GM12865 (cell line): ENCODE measurements around the gene SLC17A1.

Source experiments
- DNase-seq: peaks from one replicate; pipeline ENCODE4 v3.0.0; 2010; ENCODE audit warnings: low read depth
- H3K4me3 ChIP-seq: 2 replicates; pipeline ENCODE4 v1.5.1; 2011; ENCODE audit warnings: mild to moderate bottlenecking, low read depth, low read length, control low read depth
- TF ChIP-seq, protein P1 (sequence below): IDR thresholded peaks from 2 replicates; pipeline ENCODE4 v1.5.1; 2011; ENCODE audit warnings: low read length, control low read depth, low read depth, inconsistent platforms; ENCODE audit not compliant: insufficient read depth; ENCODE audit errors: missing control alignments

Gene SLC17A1

DNA sequence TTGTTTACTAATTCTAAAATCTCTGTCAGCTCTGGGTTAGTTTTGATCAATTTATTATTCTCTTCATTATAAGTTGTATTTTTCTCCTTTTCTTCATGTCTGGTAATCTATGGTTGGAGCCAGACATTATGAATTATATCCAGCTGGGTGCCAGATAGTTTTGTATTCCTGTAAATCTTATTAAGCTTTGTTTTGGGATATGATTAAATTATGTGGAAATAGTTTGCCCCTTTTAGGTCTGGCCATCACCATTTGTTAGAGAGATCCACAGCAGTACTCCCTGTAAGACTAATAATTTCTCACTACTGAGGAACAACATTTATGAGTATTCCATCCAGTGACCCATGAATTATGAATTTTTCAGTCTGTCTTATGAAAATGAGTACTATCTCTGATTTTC lies 20.9 kb upstream of the SLC17A1 start:
- DNase-seq: no peak
- H3K4me3 ChIP-seq: no peak overlapping the region
- TF ChIP-seq, protein P1, sequence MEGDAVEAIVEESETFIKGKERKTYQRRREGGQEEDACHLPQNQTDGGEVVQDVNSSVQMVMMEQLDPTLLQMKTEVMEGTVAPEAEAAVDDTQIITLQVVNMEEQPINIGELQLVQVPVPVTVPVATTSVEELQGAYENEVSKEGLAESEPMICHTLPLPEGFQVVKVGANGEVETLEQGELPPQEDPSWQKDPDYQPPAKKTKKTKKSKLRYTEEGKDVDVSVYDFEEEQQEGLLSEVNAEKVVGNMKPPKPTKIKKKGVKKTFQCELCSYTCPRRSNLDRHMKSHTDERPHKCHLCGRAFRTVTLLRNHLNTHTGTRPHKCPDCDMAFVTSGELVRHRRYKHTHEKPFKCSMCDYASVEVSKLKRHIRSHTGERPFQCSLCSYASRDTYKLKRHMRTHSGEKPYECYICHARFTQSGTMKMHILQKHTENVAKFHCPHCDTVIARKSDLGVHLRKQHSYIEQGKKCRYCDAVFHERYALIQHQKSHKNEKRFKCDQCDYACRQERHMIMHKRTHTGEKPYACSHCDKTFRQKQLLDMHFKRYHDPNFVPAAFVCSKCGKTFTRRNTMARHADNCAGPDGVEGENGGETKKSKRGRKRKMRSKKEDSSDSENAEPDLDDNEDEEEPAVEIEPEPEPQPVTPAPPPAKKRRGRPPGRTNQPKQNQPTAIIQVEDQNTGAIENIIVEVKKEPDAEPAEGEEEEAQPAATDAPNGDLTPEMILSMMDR: no peak

DNA sequence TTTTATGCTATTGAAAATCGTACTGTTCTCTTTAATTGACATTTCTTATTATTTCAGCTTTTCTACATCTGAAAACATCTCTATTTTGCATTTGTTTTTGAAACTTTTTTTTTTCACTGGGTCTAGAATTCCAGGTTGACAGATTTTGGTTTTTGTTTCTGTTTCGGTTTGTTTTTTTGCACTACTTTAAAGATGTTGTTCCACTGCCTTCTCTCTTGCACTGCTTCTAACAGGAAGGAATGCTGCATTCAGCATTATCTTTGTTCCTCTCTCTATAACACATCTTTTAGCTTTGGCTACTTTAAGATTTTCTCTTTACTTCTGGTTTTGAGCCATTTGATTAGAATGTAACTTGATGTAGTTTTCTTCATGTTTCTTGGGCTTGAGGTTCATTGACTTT lies 20.1 kb upstream of the SLC17A1 start:
- DNase-seq: no peak
- TF ChIP-seq, protein P1: no peak
- no peak overlapping the region for H3K4me3 ChIP-seq

DNA sequence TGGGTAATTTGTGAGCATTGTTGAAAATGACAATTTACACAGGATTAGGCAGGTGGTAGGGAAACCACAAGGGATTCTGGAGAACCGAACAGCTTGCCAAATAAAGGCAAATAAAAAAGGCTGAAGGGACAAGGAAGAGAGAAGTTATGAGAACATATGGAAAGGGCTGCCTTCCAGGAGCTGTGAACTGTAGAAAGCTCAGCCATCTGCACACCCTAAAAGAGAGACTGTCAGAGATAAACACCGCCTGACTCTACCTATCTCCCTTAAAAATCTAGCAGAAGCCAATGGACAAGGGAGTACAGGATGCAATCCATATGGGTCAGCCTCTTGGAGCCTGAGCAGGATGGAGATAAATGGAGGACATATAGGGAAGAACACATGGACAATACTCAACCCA lies 12.7 kb upstream of the SLC17A1 start:
- DNase-seq: no peak
- TF ChIP-seq, protein P1: no peak
- H3K4me3 ChIP-seq: no peak overlapping the region

DNA sequence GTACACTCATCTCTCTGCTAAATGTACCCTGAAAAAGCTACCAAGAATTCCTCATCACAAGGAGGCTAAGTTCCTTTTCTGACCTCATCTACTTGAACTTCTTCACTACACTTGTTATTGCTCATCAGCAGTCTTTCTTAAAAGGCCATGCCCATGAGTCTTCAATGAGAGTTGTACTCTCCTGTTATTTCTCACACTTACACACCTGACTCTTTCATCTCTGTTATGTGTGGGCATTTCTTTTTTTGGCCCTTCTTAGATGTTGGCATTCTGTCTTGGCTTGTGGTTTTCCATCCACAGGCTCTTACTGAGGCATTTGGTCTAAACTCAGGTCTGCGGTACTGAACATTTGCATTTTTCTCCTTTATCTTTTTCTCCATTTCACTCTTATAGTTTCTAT lies 10.7 kb upstream of the SLC17A1 start:
- H3K4me3 ChIP-seq: no peak overlapping the region
- DNase-seq: peak; percentile 75
- TF ChIP-seq, protein P1: no peak

DNA sequence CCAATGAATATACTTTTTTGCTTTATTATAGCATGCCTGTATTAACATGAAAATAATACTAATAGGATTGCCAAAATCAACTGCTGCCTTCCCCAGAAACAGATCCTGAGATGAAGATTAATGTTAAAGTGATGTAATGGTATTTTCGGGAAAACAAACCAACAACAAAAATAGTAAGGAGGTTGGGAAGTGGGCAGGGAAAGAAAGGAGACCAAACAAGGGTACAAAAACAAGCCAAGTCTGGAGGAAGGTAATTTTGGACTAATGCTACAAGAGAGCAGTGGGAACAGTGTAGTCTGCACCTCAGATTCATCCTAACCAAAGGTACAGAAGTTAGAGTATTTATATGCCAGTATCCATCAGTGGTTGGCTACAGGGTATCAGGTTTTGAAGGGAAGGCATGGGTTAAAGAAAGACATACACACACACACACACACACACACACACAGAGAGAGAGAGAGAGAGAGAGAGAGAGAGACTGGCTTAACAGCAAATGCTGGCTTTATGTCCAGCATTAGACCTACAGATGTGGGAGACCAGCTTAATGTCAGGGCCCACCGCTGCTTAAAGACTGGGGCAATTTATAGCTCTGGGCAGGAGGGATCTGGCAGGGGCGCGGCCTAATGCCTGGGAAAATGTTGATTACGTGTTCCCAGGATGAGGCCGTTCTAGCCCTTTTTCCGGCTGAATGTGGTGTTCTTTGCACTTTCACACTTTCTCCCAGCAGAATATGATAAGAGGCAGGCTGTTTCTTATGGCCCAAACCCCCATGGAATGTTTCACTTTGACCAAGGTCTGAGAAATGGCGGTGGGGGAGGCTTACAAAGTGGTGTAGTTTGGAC lies 3.8 kb upstream of the SLC17A1 start:
- TF ChIP-seq, protein P1: no peak
- H3K4me3 ChIP-seq: no peak overlapping the region
- no peak for DNase-seq

DNA sequence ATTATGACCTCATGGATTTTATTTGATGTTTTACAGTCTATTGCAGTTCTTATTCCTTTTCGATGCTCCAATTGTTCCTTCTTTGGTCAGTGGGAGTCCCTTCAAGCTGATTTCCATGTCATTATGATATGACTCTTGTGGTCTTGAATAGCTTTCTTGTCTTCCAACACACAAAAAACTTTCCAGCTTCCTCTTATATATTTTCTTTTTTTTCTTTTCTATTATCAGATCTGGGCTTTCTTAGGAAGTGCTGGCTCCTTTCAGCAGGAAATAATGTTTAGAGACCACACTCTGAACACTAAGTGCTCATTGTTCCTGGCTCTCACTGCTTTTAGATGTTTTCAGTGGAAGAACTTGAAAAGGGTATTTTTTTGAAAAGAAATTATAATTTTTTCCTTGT lies 3.1 kb upstream of the SLC17A1 start:
- no peak overlapping the region for H3K4me3 ChIP-seq
- no peak for DNase-seq
- TF ChIP-seq, protein P1: no peak

DNA sequence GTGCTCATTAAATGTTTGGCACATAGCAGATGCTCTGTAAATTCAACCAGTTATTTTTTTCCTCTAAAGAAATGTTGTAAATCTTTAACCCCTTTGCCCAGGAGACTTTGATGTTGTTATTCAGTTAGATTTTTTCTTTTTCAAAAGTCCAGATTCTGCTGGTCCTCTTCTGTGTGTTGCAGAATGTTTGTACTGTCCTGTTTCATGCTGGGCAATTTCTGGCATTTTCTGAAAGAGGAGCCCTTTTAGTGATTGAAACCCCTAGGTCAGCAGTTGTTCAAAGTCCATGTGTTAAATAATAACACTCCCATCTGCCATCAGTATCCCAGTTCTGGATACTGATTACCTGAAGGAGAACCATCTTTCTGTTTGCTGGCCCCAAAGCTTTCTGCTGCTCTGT lies 1.3 kb upstream of the SLC17A1 start:
- H3K4me3 ChIP-seq: no peak overlapping the region
- TF ChIP-seq, protein P1: no peak
- no peak for DNase-seq
